Activated T-cell treated with anti-CD3 and anti-CD28 coated beads, Interleukin-2, amount 50 U/mL, for 4 hours (primary cell): Measurements from ENCODE around the gene FNDC10. TPM values are rescaled to one million over a fixed set of nuclear protein-coding genes. Genes with fewer than 3 reads are reported as not detected.
A peak's percentile ranks its signal among the peaks of the same experiment; 100 is the strongest.

ENCODE experiments used
- ATAC-seq, 2 donors: fragments of 200-7000 bp; cut with Tn5 transposase; one replicate each; pipeline ENCODE4 v1.10.0; 2021
- DNase-seq: peaks from one replicate; pipeline ENCODE4 v3.0.0-alpha.2; 2020
- H3K27me3 Mint-ChIP-seq: one replicate; pipeline ENCODE4 v1.8.0; 2021; ENCODE audit warnings: low read depth, mixed read lengths
- H3K36me3 Mint-ChIP-seq: one replicate; pipeline ENCODE4 v1.8.0; 2022; ENCODE audit warnings: mixed read lengths; ENCODE audit not compliant: insufficient read depth
- H3K4me1 Mint-ChIP-seq: one replicate; pipeline ENCODE4 v1.8.0; 2021; ENCODE audit warnings: low read depth, mixed read lengths
- H3K4me3 Mint-ChIP-seq: one replicate; pipeline ENCODE4 v1.8.0; 2021; ENCODE audit warnings: mild to moderate bottlenecking, moderate library complexity, mixed read lengths
- H3K9me3 Mint-ChIP-seq: one replicate; pipeline ENCODE4 v1.8.0; 2021; ENCODE audit warnings: mixed read lengths
- total RNA-seq, 3 donors: library from RNA; stranded (reverse); gene quantifications; one replicate each; pipeline ENCODE4 v1.2.1, GENCODE V29; 2021

FNDC10 gene
- total RNA-seq, 3 donors from 2014 or later, result 3.0 to 4.8 (median 3.8) TPM

GRCh38 chr1:1614204-1614953 lies 14.4 kb upstream of the FNDC10 start:
- H3K4me1 Mint-ChIP-seq, result peaks cover 33% of the 10 kb centered on the region
- no peaks in the 10 kb centered on the region for H3K27me3 Mint-ChIP-seq
- H3K36me3 Mint-ChIP-seq, result peaks cover 3% of the 10 kb centered on the region
- no peaks in the 10 kb centered on the region for H3K9me3 Mint-ChIP-seq
- ATAC-seq (peak; percentile 9 to 18), DNase-seq (peak; percentile 59)
- peak overlapping the region; percentile 93 for H3K4me3 Mint-ChIP-seq

- no peak for ATAC-seq
- no peak for DNase-seq
These were observed 13.7 kb upstream of the FNDC10 start for GRCh38 chr1:1613509-1614082.

GRCh38 chr1:1612104-1612400 lies 12.1 kb upstream of the FNDC10 start:
- DNase-seq (no peak), ATAC-seq (no peak)
- no peak overlapping the region for H3K4me3 Mint-ChIP-seq
- H3K36me3 Mint-ChIP-seq, result no peaks in the 10 kb centered on the region
- H3K9me3 Mint-ChIP-seq, result no peaks in the 10 kb centered on the region
- H3K27me3 Mint-ChIP-seq, result no peaks in the 10 kb centered on the region
- H3K4me1 Mint-ChIP-seq, result peaks cover 34% of the 10 kb centered on the region

More at GRCh38 chr1:1613509-1614082, 13.7 kb upstream of the FNDC10 start:
- Mint-ChIP-seq H3K9me3 (no peaks in the 10 kb centered on the region), H3K27me3 (no peaks in the 10 kb centered on the region), H3K4me3 (peak overlapping the region; percentile 93), H3K4me1 (peaks cover 33% of the 10 kb centered on the region), H3K36me3 (peaks cover 3% of the 10 kb centered on the region)

GRCh38 chr1:1610796-1611195 lies 10.9 kb upstream of the FNDC10 start:
- DNase-seq, result no peak
- Mint-ChIP-seq H3K9me3 (no peaks in the 10 kb centered on the region), H3K4me3 (no peak overlapping the region), H3K4me1 (peaks cover 33% of the 10 kb centered on the region), H3K36me3 (no peaks in the 10 kb centered on the region), H3K27me3 (no peaks in the 10 kb centered on the region)
- ATAC-seq, result no peak

- H3K4me1 Mint-ChIP-seq, result peaks cover 32% of the 10 kb centered on the region
- no peaks in the 10 kb centered on the region for H3K9me3 Mint-ChIP-seq
- DNase-seq (no peak), ATAC-seq (no peak)
- H3K27me3 Mint-ChIP-seq, result no peaks in the 10 kb centered on the region
- H3K36me3 Mint-ChIP-seq, result no peaks in the 10 kb centered on the region
- H3K4me3 Mint-ChIP-seq, result no peak overlapping the region
These were observed 10.0 kb upstream of the FNDC10 start for GRCh38 chr1:1609822-1610485.

- ATAC-seq, result no peak
- no peaks in the 10 kb centered on the region for H3K9me3 Mint-ChIP-seq
- H3K27me3 Mint-ChIP-seq, result no peaks in the 10 kb centered on the region
These were observed 6.3 kb upstream of the FNDC10 start for GRCh38 chr1:1606232-1606631.

GRCh38 chr1:1605724-1606123 lies 5.8 kb upstream of the FNDC10 start:
- ATAC-seq, result no peak
- DNase-seq, result no peak
- H3K4me3 Mint-ChIP-seq, result no peak overlapping the region
- no peaks in the 10 kb centered on the region for H3K27me3 Mint-ChIP-seq
- H3K9me3 Mint-ChIP-seq, result no peaks in the 10 kb centered on the region
- H3K36me3 Mint-ChIP-seq, result no peaks in the 10 kb centered on the region
- peaks cover 14% of the 10 kb centered on the region for H3K4me1 Mint-ChIP-seq

More at GRCh38 chr1:1606232-1606631, 6.3 kb upstream of the FNDC10 start:
- Mint-ChIP-seq H3K4me1 (peaks cover 13% of the 10 kb centered on the region), H3K4me3 (no peak overlapping the region), H3K36me3 (no peaks in the 10 kb centered on the region)
- DNase-seq, result no peak

GRCh38 chr1:1605034-1605591 lies 5.2 kb upstream of the FNDC10 start:
- Mint-ChIP-seq H3K4me3 (no peak overlapping the region), H3K27me3 (no peaks in the 10 kb centered on the region), H3K9me3 (no peaks in the 10 kb centered on the region), H3K36me3 (no peaks in the 10 kb centered on the region), H3K4me1 (peaks cover 15% of the 10 kb centered on the region)
- no peak for ATAC-seq
- DNase-seq, result no peak

GRCh38 chr1:1604374-1605033 lies 4.6 kb upstream of the FNDC10 start:
- no peak overlapping the region for H3K4me3 Mint-ChIP-seq
- peaks cover 15% of the 10 kb centered on the region for H3K4me1 Mint-ChIP-seq
- H3K27me3 Mint-ChIP-seq, result no peaks in the 10 kb centered on the region
- no peaks in the 10 kb centered on the region for H3K9me3 Mint-ChIP-seq
- no peaks in the 10 kb centered on the region for H3K36me3 Mint-ChIP-seq
- ATAC-seq (no peak), DNase-seq (no peak)

GRCh38 chr1:1603671-1604373 lies 3.9 kb upstream of the FNDC10 start:
- H3K27me3 Mint-ChIP-seq, result peaks cover 2% of the 10 kb centered on the region
- no peak overlapping the region for H3K4me3 Mint-ChIP-seq
- ATAC-seq (no peak), DNase-seq (no peak)
- peaks cover 18% of the 10 kb centered on the region for H3K4me1 Mint-ChIP-seq
- no peaks in the 10 kb centered on the region for H3K9me3 Mint-ChIP-seq
- no peaks in the 10 kb centered on the region for H3K36me3 Mint-ChIP-seq

GRCh38 chr1:1602968-1603506 lies 3.1 kb upstream of the FNDC10 start:
- H3K27me3 Mint-ChIP-seq, result peaks cover 5% of the 10 kb centered on the region
- DNase-seq (no peak), ATAC-seq (no peak)
- no peak overlapping the region for H3K4me3 Mint-ChIP-seq
- H3K4me1 Mint-ChIP-seq, result peaks cover 21% of the 10 kb centered on the region
- H3K9me3 Mint-ChIP-seq, result no peaks in the 10 kb centered on the region
- no peaks in the 10 kb centered on the region for H3K36me3 Mint-ChIP-seq

- Mint-ChIP-seq H3K27me3 (peaks cover 9% of the 10 kb centered on the region), H3K9me3 (no peaks in the 10 kb centered on the region), H3K4me1 (peaks cover 20% of the 10 kb centered on the region), H3K4me3 (no peak overlapping the region), H3K36me3 (no peaks in the 10 kb centered on the region)
- ATAC-seq (no peak), DNase-seq (no peak)
These were observed 2.5 kb upstream of the FNDC10 start for GRCh38 chr1:1602304-1602967.

GRCh38 chr1:1601564-1602303 lies 1.8 kb upstream of the FNDC10 start:
- H3K9me3 Mint-ChIP-seq, result no peaks in the 10 kb centered on the region
- H3K4me3 Mint-ChIP-seq, result no peak overlapping the region
- H3K4me1 Mint-ChIP-seq, result peaks cover 13% of the 10 kb centered on the region

More at GRCh38 chr1:1601564-1602303, 1.8 kb upstream of the FNDC10 start:
- Mint-ChIP-seq H3K27me3 (peaks cover 9% of the 10 kb centered on the region), H3K36me3 (no peaks in the 10 kb centered on the region)
- ATAC-seq (no peak), DNase-seq (no peak)
